OCI-LY3 (cell line): ENCODE data around the gene NKD2.

Experiments used
- H2AFZ ChIP-seq: fragments of 200-600, 300-600 bp; shearing (Covaris generic); 2 replicates; pipeline ENCODE4 v1.6.0; 2014; ENCODE audit warnings: antibody characterized with exemption, low read depth, low read length
- H3K27ac ChIP-seq: fragments of 200-600, 300-600 bp; sonication (generic); 2 replicates; pipeline ENCODE4 v1.5.1; 2014; ENCODE audit warnings: mild to moderate bottlenecking, low read length, moderate library complexity, mixed read lengths
- H3K27me3 ChIP-seq: fragments of 200-600, 300-600 bp; sonication (generic); 2 replicates; pipeline ENCODE4 v1.6.1; 2014; ENCODE audit warnings: low read depth, low read length, mixed read lengths
- H3K36me3 ChIP-seq: fragments of 200-600, 300-600 bp; sonication (generic); replicated peaks from 2 replicates; pipeline ENCODE3; 2014; ENCODE audit warnings: low read depth, low read length, mixed read lengths
- H3K4me1 ChIP-seq: fragments of 300-600, 200-600 bp; sonication (generic); 2 replicates; pipeline ENCODE4 v1.6.1; 2014; ENCODE audit warnings: low read length, mixed read lengths
- H3K4me2 ChIP-seq: fragments of 200-600, 300-600 bp; sonication (generic); 2 replicates; pipeline ENCODE4 v1.6.1; 2014; ENCODE audit warnings: low read length, mixed read lengths
- H3K4me3 ChIP-seq: fragments of 300-600, 200-600 bp; sonication (generic); 2 replicates; pipeline ENCODE4 v1.5.1; 2014; ENCODE audit warnings: antibody characterized with exemption, mild to moderate bottlenecking, low read length, moderate library complexity
- H3K79me2 ChIP-seq: fragments of 300-600, 200-600 bp; shearing (Covaris generic); 2 replicates; pipeline ENCODE4 v1.6.1; 2014; ENCODE audit warnings: mild to moderate bottlenecking, low read length, mixed read lengths
- H3K9ac ChIP-seq: fragments of 300-600, 200-600 bp; shearing (Covaris generic); 2 replicates; pipeline ENCODE4 v1.6.0; 2014; ENCODE audit warnings: mild to moderate bottlenecking, low read length, moderate library complexity
- H3K9me3 ChIP-seq: fragments of 200-600, 300-600 bp; shearing (Covaris generic); 2 replicates; pipeline ENCODE4 v1.6.1; 2014; ENCODE audit warnings: low read length, mixed read lengths; ENCODE audit not compliant: insufficient read depth
- H4K20me1 ChIP-seq: fragments of 200-600, 300-600 bp; sonication (generic); 2 replicates; pipeline ENCODE4 v1.6.1; 2016; ENCODE audit warnings: low read length, mixed read lengths; ENCODE audit not compliant: insufficient read depth
- CTCF ChIP-seq: fragments of 200-600, 300-600 bp; sonication (generic); IDR thresholded peaks from 2 replicates; pipeline ENCODE4 v1.5.1; 2014; ENCODE audit warnings: antibody characterized with exemption, low read length, low read depth
- EZH2phosphoT487 ChIP-seq: fragments of 200-600 bp; shearing (Covaris generic); IDR thresholded peaks from 2 replicates; pipeline ENCODE4 v1.6.1; 2018; ENCODE audit warnings: antibody characterized with exemption, mixed run types, low read depth

The NKD2 gene

GRCh38 chr5:1044117-1044516 lies 35.5 kb downstream of the NKD2 start:
- Histone ChIP-seq H3K4me1 (no peaks in the 10 kb centered on the region), H3K9me3 (no peaks in the 10 kb centered on the region)
- TF ChIP-seq EZH2phosphoT487 (no peak), CTCF (no peak)

GRCh38 chr5:1045960-1046560 lies 37.5 kb downstream of the NKD2 start:
- Histone ChIP-seq H3K9ac (no peak overlapping the region), H2AFZ (no peak overlapping the region), H4K20me1 (no peaks in the 10 kb centered on the region), H3K27me3 (no peaks in the 10 kb centered on the region), H3K4me2 (no peak overlapping the region), H3K4me1 (no peaks in the 10 kb centered on the region), H3K36me3 (no peaks in the 10 kb centered on the region), H3K27ac (no peak overlapping the region), H3K9me3 (no peaks in the 10 kb centered on the region), H3K79me2 (no peaks in the 10 kb centered on the region), H3K4me3 (no peak overlapping the region)
- TF ChIP-seq CTCF (no peak), EZH2phosphoT487 (no peak)

More at GRCh38 chr5:1044117-1044516, 35.5 kb downstream of the NKD2 start:
- no peak overlapping the region for H3K4me3 ChIP-seq
- H3K79me2 ChIP-seq, result no peaks in the 10 kb centered on the region
- H3K4me2 ChIP-seq, result no peak overlapping the region
- H3K36me3 ChIP-seq, result no peaks in the 10 kb centered on the region
- H3K9ac ChIP-seq, result no peak overlapping the region
- H4K20me1 ChIP-seq, result no peaks in the 10 kb centered on the region
- no peaks in the 10 kb centered on the region for H3K27me3 ChIP-seq
- no peak overlapping the region for H3K27ac ChIP-seq
- H2AFZ ChIP-seq, result no peak overlapping the region

GRCh38 chr5:1047332-1047965 lies 38.8 kb downstream of the NKD2 start:
- TF ChIP-seq CTCF, result no peak
- no peak for TF ChIP-seq EZH2phosphoT487
- H3K79me2 ChIP-seq, result no peaks in the 10 kb centered on the region
- H3K9ac ChIP-seq, result no peak overlapping the region
- H2AFZ ChIP-seq, result no peak overlapping the region
- H3K27ac ChIP-seq, result no peak overlapping the region
- H4K20me1 ChIP-seq, result no peaks in the 10 kb centered on the region
- H3K4me1 ChIP-seq, result no peaks in the 10 kb centered on the region
- no peaks in the 10 kb centered on the region for H3K9me3 ChIP-seq
- no peaks in the 10 kb centered on the region for H3K36me3 ChIP-seq
- no peak overlapping the region for H3K4me3 ChIP-seq
- no peak overlapping the region for H3K4me2 ChIP-seq
- no peaks in the 10 kb centered on the region for H3K27me3 ChIP-seq

GRCh38 chr5:1048162-1048721 lies 39.6 kb downstream of the NKD2 start:
- Histone ChIP-seq H3K9ac (no peak overlapping the region), H4K20me1 (no peaks in the 10 kb centered on the region), H3K9me3 (no peaks in the 10 kb centered on the region), H2AFZ (no peak overlapping the region), H3K27ac (no peak overlapping the region), H3K27me3 (no peaks in the 10 kb centered on the region), H3K79me2 (no peaks in the 10 kb centered on the region), H3K4me1 (no peaks in the 10 kb centered on the region), H3K4me2 (no peak overlapping the region), H3K4me3 (no peak overlapping the region), H3K36me3 (no peaks in the 10 kb centered on the region)
- TF ChIP-seq EZH2phosphoT487 (no peak), CTCF (no peak)
